Glomerular endothelial cell (primary cell): ENCODE results near the gene SMARCB1. TPM values are rescaled to one million over a fixed set of nuclear protein-coding genes. Genes with fewer than 3 reads are reported as not detected.

Source experiments
- DNase-seq: peaks from one replicate; pipeline ENCODE4 v3.0.0-alpha.2; 2011; ENCODE audit warnings: low read depth, low spot score; ENCODE audit errors: extremely low read depth
- total RNA-seq: library from RNA; depleted of rRNA; stranded (reverse); fragments of >200 nt; gene quantifications from 2 replicates; pipeline ENCODE4 v1.2.3, GENCODE V29; 2015

Gene SMARCB1
- total RNA-seq, 1 donor from 2014 or later: 126 TPM

DNA sequence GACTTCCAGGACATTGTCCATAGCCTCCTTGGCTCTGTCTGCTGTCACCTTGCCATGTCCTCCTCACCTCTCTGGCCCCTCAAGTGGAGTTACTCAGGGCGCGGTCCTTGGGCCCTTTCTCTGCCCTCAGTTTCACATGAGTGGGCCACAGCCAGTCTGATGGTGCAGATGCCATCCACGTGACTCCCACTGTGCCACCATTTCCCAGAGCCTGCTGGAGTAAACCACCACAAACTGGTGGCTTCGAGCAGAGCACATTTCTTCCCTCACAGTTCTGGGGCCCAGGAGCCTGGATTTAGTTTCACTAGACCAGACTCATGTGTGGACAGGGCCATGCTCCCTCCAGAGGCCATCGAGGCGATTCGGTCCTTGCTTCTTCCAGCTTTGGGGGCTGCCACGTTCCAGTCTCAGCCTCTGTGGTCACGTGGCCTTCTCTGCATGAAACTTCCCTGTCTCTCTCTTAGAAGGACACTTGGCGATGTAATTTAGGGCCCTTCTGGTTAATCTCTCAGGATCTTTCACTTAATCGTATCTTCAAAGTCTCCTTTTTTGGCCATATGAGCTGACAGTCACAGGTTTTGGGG is 14.6 kb downstream of the SMARCB1 start:
- DNase-seq: no peak

DNA sequence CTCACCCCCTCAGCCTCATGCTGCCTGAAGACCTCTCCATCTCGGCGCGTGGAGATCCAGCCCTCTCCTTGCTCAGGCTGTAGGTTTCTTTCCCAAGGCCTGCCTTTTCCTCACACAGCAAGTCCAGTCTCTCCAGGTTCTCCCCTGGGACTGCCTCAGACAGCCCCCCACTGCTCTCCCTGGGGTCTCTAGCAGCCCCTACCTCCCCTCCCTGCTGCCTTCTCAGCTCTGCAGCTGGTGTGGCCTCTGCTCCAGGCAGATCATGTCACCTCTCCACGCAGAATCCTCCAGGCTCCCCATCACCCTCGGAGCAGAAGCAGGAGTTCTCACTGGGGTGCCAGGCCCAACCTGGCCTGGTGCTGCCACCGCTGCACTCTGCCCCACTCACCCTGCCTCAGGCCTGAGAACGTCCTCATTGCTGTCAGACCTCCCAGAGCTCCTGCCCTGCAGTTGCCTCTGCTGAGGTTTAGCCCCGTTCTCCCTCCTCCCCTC is 15.2 kb downstream of the SMARCB1 start:
- no peak for DNase-seq

DNA sequence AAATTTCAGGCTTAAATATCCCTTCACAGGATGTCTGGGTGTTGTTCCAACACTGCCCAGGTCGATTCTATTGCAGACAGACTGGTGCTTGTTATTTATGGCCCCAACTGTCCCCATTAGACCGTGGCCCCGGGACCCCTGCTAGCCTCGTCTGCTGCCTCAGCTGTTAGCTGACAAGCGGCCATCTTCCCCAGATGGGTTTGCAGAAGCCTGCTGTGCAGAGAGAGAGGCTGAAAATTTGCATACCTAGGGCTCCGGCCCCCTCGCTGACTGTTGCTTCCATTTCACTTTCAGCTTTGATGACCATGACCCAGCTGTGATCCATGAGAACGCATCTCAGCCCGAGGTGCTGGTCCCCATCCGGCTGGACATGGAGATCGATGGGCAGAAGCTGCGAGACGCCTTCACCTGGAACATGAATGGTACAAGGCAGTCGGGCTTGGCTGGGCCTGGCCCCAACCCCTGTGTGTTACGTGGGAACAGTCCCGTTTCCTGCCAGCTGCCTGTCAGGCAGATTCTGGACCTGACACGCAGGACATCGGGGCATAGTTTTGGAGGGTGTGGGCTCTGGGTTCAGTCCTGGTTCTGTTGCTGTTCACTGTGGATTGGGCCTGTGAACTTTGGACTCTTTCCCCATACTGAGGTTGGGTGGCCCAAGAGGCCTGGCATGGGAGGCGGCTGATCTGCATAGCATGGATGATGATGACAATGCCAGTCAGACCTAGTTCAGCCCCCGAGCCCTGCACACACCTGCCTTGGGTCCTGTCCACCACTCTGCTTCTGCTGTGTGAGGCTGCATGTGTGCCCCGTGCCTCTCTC is 16.4 kb downstream of the SMARCB1 start:
- DNase-seq: no peak

DNA sequence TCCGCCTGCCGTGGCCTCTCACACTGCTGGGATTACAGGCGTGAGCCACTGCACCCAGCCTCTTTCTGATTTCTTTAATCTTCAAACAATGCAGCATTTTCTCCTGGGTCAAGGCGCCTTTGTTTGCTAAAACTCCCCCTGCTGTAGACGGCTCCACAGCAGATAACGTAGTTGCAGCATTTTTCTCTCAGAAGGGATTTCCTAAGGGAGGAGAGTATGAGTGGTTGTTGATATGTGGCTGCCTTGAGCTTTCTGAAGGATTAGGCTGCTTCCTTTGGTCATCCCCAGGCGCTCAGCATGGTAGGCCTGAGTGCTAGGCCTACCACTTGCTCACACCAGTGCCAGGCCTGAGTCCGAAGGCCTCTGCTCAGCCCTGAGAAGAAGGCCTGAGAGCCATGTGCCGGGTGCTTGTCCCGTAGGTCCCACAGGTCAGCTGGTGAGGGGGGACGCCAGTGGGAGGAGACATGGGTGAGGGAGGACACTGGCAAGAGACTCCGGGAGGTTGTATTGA is 18.1 kb downstream of the SMARCB1 start:
- DNase-seq: no peak

DNA sequence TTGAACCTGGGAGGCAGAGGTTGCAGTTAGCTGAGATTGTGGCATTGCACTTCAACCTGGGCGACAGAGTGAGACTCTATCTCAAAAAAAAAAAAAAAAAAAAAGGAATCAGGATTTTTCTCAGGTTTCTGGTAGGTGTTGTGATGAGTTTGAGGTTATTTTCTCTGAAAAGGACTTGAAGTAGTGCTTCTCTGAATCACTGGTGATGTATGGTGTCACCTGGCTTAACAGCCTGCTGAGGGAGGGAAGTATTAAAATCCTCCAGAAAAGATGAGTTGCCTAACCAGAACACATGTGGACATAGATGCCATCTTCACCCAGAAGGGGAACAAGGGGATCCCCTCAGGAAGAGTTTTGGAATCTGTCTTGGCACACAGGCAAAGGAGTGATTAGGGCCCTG is 20.1 kb downstream of the SMARCB1 start:
- DNase-seq: no peak

DNA sequence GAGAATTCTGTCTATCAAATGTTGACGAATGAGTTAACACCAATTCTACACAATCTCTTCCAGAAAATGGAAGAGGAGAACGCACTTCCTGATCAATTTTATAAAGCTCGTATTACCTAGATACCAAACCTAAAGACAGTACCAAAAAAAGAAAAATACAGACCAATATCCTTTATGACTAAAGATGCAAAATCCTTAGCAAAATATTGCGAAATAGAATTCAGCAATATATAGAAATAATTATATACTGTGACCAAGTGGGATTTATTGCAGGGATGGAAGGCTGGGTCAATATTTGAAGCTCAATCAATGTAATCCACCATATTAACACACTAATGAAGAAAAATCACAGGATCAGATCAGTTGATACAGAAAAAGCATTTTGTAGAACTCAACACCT is 25.6 kb downstream of the SMARCB1 start:
- no peak for DNase-seq

DNA sequence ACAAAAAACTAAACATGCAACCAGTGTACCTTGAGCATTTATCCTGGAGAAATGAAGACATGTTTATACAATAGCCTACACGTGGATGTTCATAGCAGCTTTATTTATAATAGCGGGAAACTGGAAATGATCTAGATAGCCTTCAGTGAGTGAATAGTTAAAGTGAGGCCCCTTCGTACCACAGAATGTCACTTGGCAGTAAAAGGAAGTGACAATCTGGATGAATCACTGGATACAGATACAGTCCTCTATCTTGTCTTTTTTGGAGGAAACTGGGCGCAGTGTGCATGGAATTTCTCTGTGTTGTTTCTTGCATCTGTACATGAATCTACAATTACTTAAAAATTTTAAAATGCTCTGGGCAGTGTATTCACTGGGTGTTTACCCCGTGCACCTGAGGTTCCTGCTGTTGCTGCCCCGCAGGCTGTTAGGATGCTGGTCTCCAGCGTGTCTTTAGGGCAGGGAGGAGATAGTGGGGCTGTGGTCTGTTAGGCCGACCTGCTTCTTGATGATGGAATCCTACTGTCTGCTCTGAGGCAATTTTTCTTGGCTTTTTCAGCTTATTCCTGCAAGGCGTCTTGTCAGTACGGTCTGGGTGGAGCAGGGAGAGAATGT is 28.9 kb downstream of the SMARCB1 start:
- DNase-seq: no peak

DNA sequence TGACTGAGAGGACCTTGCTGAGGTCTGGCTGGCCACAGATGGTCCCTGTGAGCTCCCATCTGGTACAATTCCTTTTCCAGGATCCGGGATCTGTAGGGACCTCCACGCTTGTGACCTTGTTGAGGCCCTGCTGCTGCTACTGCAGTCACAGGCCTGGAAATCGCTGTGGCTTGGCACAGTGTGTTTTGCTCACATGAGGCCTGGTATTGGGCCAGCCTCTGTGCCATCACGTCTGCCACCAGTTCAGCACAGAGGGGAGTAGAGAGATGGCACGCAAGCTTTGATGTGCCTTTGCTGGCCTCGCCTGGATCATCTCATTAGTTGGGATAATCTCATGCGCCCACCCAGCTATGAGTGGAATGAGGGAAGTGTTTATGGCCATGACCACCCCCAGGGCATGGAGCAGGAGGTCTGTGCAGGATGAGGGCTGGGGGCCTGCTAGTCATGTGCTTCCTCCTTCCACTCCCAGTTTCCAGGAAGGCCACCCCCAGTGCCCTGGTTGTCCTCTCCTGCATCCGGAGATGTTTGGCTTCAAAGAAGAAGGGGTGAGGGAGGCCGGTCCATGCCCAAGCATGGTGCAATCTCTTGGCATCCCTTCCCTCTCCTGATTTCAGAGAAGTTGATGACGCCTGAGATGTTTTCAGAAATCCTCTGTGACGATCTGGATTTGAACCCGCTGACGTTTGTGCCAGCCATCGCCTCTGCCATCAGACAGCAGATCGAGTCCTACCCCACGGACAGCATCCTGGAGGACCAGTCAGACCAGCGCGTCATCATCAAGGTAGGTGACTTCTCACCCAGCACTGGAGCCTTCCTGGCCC is 29.6 kb downstream of the SMARCB1 start:
- DNase-seq: no peak

DNA sequence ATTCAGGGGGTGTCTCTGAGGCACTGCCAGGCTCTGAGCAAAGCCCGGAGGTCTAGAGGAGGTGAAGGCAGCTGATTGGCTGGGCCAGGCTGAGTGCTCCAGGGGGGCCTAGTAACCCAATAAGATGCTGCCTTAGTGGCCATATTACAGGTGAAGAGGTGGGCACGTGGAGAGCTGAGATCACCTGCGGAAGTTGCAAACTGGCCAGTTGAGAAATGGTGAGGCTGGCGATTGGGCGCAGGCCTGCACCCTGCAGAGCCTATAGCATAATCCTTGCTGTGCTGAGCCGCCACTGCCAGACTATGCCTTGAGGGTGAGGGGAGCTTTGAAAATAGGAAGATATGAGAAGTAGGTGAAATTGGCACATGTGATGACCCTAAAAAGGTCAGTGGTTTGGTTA is 30.4 kb downstream of the SMARCB1 start:
- DNase-seq: no peak

DNA sequence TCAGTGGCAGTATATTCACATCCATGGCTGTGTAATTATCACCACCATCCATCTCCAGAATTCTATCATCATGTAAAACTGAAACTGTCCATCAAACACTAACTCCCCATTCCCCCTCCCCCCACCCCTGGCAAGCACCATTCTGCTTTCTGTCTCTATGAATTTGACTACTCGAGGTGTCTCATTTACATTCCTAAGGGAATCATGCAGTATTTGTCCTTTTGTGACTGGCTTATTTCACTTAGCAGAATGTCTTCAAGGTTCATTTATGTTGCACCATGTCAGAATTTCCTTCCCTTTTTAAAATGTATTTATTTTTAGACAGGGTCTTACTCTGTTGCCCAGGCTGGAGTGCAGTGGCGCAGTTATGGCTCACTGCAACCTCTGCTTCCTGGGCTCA is 31.8 kb downstream of the SMARCB1 start:
- DNase-seq: no peak

DNA sequence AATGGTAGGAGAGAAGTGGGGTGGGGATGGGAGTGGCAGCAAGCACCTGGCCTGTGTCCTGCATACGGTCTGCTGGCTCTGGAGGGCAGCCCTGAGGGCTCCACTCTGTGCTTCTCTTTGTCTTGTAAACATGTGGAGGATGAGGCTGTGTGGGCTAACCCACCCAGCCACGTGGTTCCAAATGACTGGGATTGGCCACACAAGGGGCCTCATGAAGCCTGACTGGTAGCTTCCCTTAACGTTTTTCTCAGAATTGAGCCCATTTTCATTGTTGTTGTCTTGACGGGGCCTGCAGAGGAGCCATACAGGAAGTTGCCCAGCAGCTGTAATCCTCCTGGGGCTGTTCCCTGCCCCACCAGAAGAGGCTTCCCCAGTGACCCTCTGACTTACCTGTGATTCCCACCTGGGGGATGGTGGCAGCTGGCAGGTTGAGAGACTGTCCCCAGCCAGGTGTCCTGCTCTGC is 34.0 kb downstream of the SMARCB1 start:
- DNase-seq: no peak

DNA sequence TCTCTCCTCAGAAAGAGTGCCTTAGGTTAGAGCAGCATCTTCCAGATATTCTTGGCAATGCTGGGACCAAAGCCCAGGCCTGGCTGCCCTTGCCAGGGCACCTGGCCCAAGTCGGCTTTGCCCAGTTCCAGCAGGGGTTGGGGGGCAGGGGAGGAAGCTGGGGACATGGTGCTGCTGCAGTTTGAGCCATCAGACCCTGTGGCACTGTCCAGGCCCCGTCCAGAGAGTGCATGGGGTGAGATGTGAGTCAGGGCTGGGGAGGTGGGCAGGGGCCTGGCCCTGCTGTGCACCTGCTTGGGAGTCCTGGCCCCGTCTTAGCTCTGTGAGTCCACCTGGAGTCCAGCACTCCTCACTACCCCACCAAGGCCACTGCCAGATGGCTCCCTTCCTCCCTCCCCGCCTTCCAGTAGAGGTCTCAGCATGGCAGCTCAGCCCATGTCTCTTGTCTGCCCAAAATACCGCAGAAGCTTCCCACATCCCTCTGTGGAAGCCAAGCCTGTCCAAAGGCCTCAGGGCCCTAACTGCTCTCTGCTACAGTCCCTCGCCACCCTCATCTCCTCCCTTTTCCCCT is 35.4 kb downstream of the SMARCB1 start:
- no peak for DNase-seq

DNA sequence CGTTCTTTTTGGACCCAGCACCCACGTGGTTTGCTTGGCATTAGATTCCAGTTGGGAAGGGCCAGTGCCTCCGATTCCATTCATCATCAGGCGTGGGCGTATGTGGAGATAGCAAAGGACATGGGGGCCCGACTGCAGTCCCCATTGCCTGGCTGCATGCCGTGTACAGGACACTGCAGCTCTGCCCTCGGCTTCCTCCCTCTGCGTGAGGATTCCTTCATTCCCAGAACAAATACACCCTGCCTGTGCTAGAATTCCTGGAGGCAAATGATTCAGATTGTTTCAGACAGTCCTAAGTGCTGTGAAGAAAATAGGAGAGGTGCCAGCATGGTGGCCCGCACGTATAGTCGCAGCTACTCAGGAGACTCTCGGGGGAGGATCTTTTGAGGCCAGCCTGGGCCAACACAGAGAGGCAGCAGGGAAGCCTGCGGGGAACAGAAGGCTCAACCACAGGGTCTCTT is 36.6 kb downstream of the SMARCB1 start:
- no peak for DNase-seq

DNA sequence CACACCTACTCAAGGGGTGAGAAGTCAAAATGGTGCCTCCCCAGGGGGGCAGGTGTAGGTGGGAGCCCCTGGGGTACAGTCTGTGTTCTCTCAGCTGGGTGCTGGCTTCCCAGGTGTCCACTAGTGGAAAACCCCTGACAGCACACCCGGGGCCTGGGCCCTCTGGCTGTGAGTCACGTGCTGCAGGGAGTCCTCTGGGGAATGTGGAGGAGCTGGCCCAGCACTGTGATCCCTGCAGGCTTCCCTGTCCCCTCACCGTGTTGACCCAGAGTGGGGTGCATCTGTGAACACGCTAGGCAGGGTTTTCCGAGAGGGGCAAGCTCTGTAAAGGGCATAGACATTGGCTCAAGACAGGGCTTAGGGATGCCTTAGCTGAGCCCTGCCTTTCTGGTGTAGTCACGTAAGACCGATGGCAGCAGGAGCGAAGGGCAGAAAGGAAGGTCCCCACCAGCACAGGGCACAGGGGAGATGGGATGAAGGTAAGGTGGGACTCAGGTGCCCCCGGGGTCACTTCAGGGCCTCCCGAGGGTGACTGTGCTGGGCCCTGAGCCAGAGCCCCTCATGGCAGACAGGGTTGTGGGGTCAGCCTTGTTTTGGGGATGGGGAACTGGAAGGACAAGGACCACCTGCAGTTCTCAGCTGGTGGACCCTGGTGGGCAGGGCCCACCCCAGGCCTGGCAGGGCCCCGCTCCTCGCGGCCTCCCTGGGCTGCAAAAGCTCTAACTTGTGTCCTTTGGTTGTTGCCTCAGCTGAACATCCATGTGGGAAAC is 37.9 kb downstream of the SMARCB1 start:
- no peak for DNase-seq

DNA sequence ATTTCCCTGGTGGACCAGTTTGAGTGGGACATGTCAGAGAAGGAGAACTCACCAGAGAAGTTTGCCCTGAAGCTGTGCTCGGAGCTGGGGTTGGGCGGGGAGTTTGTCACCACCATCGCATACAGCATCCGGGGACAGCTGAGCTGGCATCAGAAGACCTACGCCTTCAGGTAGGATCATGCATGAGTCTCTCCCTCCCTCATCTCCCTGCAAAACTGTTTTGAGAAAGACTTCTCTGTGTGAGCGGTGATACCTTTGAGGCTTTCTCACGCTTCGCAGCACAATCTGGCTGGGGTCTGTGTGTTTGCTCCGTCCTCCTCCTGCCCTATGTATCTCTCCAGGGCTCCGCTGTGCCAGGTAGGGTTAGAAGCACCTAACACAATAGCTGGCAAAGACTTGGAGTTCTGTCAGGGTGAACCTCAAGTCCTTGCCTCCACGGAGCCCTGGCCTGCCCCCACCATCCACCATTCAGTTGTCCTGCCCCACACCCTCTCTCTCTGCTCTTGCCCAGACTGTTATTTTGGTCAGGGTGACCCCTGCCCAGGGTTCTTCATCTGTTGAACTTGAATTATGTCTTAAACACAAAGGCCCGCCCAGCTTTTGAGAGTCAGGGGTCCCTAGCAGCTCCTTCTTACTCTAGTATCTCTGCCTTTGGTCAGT is 38.6 kb downstream of the SMARCB1 start:
- no peak for DNase-seq

DNA sequence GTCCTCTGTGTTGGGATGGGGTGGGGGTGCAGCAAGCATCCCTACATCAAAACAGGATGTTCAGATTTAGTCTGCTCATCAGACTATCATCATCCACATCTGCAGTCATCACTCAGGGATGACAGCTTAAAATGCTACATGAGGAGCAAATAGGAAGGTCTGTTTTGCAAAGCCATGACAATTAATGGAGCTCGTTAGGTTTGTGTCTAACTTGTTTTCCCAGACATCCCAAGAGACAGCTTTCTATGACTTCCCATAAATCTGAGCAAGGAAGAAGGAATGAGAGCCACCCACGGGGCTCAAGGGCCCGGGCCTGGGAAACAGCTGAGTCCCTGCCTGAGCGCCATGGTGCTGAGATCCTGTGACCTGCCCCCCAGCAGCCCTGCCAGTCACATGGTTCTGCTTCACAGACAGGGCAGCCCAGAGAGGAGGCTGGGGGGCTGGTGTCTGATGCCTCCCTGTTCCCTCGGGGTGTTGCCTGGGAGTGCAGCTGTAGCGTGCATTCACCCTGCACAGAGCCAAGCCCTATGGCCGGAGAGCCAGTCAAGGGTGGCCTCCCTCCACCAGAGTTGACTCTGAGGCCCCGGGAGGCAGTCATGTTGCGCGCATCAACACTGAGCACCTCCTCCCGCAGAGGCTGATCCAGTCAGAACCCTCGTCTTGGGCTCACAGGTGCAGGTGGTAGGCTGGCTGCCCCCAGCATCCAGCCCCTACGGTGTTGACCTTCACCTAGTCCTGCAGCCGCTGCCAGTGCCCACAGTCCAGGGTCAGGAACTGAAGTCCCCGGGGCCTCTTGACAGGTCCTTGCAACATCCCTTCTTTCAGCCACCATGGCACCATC is 40.0 kb downstream of the SMARCB1 start:
- no peak for DNase-seq

DNA sequence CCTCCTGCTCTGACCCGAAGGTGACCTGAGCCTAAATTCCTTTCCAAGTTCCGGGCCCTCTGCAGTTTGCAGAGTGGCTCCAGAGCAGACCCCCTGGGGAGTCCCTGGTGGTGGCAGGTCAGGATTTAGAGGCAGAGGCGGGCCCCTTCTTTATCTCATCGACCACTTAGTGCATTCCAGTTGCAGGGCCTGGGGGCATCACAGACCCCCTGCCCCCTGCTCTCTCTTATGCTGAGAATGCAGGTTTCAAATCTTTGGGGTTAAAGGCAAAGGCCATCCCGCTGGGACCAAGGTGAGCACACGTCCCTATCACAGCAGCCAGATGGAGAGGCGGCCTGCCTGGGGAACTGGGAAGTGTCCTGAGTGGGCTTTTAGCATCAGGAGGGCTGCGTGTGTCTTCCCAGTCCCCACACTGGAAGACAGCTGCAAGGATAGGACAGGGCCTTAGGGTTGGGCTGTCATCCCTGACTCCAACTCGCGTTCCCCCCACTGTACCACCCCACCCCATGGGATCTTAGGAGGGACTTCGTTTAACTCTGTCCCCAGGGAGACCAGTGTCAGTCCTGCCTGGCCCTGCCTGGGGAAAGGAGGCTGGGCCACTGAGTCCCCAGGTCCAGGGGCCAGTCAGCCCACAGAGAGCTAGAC is 40.7 kb downstream of the SMARCB1 start:
- no peak for DNase-seq
